NCI-H146 (cell line): ENCODE data around the gene MED13.
"Not testable (repeated sequence)": the region's sequence is repeated elsewhere in the genome, so short reads cannot be mapped to it uniquely, and the experiment has no call there.

Experiments
- DNase-seq: peaks from one replicate; lab custom pipeline; 2025; lab: John Stamatoyannopoulos, UW

Gene MED13

DNA sequence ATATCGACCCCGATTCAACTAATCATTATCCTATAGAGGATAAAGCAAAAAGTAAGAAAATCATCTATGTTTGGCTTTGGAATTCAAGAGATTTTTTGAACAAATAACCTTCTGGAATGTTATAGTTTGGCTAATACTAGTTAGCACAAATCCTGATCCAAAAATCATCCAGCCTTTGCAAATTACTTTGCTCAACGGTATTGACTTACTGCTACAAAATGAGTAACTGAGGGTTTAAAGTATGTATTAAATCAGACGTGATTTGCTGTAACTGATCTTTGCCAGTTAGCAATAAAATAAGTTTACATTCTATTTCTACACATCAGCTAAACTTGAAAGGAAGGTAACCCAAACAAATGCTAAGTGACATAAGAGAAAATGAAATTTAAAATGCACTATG is 6.5 kb downstream of the MED13 start:
- no peak for DNase-seq

DNA sequence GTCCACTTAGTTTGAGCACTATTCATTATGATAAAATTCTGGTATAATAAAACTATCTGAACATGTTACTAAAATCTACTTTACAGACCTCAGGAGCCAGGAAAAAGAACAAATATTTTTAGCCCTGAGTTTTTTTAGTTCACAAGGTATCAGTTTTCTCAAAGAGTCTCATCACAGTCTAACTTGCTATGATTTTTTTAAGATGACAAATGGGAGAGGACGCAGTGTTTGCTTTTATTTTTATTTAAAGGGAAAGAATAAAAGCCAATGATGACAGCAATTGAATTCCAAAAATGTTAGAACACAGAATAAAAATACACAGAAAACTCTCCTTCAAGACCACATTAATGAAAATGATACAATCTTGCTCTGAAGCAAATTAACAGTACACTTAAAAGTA is 7.4 kb downstream of the MED13 start:
- DNase-seq, result no peak

DNA sequence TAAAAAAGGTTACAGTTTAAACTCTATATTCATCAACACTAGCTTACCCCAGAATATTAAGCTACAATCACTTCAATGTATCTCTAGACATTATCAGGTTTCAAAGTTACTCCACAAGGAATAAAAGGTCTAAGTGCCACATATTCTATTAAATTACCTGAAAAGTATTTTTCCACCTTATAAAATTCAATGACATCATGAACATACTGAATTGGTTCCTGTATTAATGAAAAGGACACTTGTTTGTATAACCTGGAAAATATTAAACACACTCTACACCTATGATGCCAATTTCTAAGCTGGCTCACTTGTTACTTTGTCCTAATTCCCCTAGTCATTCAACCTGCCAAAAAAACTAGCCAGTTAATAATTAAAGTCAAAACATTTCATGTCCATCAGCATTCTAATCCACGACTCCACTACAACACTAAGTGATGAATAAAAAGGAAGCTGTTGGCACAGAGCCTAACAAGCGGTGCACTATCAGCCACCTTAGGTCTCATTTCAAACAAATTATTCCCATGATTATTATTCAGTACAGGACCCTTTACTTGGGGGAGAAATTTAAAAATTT is 12.2 kb downstream of the MED13 start:
- no peak for DNase-seq

DNA sequence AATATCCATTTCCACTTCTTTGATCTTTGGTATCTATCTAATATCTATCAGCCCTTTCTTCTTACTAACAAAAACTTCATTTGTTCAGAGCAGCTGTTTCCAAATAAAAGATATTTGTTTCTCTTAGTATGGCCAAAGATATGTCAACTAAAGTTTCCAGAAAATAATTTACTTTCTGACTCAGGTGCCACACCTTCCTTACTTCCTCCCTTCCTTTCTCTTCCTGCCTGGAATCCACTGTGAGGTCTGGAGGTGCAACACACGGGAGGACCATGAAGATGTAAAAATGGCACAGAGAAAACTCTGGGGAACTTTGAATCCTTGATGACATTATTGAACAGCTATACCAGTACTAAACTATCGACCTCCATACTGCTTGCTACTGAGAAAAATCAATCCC is 14.0 kb downstream of the MED13 start:
- DNase-seq, result no peak

DNA sequence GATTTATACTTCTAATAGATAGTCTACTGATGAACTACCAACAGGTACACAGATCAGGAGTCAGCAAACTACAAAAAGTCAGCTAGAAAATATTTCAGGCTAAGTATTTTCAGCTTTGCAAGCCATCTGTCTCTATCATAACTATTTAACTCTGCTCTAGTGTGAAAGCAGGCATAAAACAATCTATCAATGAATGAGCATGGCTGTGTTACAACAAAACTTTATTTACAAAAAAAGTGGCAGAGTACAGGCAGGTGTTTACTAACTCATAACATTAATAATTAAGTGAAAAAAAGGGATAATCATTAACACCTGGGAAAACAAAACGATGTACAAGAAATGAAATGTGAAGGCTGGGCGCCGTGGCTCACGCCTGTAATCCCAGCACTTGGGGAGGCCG is 15.8 kb downstream of the MED13 start:
- DNase-seq, result no peak

DNA sequence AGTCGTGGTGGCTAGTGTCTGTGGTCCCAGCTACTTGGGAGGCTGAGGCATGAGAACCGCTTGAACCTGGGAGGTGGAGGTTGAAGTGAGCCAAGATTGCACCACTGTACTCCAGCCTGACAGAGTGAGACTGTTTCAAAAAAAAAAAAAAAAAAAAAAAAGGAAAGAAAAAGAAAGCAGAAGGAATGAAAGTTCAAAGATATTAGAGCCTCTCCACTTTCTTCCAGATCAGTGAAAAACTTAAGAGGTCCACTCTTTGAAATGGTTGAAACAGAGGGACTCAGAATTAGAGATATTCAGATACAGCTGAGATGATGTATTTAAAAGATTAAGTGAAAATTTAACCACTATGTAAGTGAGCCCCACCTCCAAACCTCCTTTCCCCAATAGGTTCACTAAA is 16.8 kb downstream of the MED13 start:
- DNase-seq, result no peak

DNA sequence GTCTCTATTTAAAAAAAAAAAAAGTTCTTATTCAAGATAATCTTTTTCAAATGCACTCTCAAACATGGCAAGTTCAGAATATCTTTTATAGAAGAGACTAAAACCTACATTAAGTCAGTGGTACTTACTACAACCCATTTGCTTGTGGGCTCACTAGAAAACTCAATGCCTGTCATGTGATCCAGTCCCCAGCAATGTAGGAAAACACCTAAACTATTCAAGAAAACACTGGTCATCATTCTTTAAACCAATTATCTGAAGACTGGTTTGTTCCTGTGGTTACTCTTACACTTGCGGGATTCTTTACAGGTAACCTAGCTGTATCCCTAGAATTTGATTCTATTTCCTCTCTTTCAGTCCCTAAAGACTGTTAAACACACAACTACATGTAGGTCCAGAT is 19.6 kb downstream of the MED13 start:
- no peak for DNase-seq

DNA sequence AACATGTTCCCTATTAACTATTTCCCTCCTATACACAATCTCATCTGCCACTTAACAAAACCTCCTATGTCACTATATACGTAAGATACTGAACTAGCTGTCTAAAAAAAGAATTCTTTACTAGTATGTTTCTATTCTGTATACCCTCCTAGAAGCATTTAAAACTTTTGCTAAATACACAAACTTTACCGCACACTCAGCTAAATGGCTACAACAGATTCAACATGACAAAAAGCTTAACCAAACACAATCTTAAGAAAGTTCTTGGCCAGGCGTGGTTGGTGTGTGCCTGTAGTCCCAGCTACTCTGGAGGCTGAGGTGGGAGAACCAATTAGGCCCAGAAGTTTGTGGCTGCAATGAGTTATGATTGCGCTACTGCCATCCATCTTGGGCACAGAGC is 20.0 kb downstream of the MED13 start:
- DNase-seq, result no peak

DNA sequence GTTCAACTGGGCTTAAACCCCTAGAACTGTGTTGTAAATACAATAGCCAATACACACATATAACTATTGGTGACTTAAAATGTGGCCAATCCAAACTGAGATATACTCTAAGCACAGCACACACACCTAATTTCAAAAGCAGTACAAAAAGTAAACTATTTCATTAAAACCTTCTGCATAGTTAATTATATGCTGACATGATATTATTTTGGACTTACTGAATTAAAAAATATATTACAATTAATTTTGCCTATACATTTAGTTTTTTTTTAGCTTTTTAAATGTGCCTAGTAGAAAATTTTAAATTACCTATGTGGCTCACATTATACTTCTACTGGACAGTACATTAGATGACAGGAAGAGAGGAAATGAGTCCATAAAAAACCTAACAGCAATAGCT is 21.5 kb downstream of the MED13 start:
- DNase-seq, result no peak

DNA sequence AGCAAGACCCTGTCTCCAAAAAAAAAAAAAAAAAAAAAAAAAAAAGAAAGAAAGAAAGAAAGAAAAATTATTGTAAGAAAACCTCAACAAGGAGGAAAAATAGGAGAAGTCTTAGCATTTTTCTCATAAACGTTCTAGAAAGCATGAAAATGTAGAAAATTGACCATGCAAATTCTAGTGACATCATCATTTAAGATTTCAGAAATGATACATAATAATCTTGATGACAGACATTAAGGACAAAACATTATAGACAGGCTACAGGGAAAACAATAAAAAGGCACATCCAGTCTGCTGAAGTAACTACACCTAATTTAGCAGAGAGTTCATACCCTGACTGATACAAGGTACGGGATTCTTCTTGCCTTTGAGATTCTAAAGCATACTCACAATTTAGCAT is 21.9 kb downstream of the MED13 start:
- DNase-seq, result no peak

DNA sequence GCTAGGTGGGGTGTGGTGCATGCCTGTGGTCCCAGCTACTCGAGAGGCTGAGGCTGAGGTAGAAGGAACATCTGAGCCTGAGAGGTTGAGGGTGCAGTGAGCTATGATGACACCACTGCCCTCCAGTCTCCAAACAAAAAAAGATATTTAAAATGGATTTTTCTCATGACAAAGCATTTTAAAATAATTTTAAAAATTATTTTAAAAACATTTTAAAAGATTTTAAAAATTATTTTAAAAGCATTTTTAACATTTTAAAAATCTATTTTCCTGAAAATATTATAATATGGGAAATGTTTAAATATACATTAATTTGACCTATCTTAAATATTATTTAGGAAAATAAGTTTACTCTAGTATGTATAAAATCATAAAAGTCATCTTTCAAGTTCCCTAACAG is 26.8 kb downstream of the MED13 start:
- no peak for DNase-seq

DNA sequence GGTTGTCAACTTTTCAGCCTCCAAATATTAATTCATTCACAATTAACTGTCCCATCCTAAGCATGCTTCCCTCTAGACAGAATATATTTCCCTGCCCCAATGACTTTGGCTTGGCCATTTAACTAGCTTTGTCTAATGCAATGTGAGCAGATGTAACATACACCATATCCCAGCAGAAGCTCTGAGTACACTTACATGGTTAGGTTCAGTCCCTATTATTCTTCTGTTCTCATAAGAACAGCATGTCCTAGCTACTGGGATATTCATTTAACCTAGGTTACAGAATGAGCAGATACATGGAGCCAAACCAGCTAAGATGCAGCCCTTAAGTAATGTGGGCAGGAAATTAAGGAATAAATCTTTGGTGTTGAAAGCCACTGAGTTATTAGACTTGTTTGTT is 31.8 kb downstream of the MED13 start:
- DNase-seq, result no peak

DNA sequence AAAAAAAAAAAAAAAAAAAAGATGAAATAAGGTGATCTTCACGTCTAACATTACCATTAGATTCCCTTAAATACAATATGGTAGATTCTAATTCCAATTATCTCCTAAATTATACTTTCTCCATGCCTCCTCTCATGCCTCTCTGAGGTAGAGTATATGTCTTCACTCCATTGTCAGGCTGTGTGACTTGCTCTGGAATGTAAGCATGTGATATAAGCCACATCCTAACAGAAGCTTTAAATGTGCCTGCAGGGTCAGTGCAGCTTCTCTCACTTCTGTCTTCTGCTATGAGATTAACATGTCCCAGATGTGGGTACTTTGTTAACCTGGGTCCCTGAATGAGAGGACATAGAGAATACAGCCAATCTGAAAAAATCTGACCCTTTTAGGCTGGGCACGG is 32.6 kb downstream of the MED13 start:
- DNase-seq, result no peak

DNA sequence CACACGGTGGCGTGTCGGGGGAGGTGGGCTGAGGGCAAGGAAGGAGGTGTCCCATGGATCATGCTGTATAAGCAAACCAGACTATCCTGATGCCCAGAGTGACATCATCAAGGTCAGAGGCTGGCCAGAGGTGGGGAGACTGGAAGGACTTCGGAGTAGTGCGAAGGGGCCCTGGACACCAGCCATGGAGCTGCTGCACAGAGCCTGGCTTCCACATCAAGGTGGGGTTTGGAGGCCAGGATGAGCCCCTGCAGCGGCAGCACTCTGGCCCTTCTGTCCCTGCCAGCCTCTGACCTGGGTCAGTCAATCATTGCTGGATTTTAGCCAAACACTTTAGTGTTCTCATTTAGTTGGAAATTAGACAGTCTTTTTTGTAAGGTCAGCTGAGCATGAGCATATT is 34.8 kb downstream of the MED13 start:
- DNase-seq, result no peak

DNA sequence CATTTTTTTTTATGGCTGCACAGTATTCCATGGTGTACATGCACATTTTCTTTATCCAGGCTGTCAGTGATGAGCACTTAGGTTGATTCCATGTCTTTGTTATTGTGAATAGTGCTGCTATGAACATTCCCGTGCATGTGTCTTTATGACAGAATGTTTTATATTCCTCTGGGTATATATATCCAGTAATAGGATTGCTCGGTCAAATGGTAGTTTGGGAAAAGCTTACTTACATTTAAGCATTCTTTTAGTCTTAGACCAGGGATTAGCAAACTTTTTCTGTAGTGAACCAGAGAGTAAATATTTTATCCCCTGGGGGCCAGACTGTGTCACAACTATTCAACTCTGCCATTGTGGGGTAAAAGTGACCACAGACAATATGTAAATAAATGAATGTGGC is 40.2 kb downstream of the MED13 start:
- no peak for DNase-seq

DNA sequence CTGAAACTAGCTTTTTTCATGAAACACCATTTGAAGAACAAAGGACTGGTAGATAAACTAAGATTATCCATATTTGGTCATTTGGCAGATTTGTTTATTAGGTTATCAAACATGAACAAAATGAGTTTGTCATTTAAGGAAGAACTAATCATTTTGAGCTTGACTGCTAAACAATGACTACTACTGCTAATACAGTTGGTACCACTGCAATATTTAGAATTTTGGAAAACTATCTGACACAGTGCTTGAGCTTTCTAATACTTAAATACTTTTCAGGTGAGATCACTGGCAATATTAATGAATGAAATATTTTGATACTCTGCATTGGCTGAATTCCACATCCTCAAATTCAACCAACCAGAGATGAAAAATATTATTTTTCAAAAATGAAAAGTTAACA is 47.2 kb downstream of the MED13 start:
- no peak for DNase-seq

DNA sequence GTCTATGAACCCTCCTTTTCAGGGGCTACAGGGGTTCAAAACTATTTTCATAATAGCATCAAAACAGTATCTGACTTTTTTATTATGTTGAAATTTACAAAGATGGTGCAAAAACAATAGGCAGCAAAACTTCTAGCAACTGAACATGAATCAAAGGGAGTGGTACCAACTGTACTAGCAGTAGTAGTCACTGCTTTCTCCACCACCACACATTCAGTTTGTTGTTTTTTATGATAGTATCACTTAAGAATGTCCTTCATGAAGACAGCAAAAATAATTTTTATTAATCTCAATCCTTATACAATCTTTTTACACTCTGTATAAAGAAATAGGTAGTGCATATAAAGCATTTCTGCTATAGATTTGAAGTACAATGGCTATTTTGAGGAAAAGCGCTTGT is 47.6 kb downstream of the MED13 start:
- no peak for DNase-seq

DNA sequence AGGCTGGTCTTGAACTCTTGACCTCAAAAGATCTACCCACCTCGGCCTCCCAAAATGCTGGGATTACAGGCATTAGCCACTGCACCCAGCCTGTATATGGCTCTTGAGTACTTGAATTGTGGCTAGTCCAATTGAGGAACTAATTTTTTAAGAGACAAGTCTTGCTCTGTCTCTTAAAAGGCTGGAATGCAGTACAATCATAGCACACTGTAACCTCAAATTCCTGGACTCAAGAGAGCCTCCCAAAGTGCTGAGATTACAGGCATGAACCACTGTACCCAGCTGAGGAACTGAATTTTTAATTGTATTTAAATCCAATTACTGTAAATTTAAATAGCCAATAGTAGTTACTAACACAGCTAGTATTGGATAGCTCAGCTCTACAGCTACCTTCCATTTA is 50.6 kb downstream of the MED13 start:
- no peak for DNase-seq

DNA sequence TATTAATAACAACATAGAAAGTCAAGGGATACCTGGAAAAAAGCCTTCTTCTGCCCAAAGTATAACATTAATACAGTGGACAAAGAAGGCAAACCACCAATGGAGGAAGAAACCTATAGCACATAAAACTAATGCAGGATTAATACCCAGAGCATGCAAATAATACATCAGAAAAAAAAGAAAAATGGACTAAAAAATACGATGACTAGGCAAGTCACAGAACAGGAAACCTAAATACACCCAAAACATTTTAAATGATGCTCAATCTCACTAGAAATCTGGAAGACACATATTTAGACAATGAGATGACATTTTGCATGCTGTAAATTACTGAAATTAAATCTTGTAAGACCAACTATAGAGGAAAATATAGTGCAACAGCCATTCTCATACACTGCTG is 55.9 kb downstream of the MED13 start:
- DNase-seq, result no peak

DNA sequence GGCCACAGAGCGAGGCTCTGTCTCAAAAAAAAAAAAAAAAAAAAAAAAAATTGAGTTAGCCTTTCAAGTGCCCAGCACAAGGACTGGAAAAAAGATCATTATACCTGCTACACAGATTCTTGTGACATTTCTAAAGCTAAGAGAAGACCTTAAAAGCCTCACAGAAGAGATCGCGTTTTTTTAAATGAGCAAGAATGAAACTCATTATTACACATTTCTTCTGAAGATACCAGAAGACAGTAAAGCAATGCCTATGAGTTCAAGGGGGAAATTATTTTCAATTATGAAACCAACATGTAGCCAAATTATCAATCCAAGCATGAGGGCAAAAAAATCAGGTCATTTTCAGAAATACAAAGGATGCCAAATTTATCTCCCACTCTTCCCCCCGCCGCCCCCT is 56.8 kb downstream of the MED13 start:
- DNase-seq, result no peak

DNA sequence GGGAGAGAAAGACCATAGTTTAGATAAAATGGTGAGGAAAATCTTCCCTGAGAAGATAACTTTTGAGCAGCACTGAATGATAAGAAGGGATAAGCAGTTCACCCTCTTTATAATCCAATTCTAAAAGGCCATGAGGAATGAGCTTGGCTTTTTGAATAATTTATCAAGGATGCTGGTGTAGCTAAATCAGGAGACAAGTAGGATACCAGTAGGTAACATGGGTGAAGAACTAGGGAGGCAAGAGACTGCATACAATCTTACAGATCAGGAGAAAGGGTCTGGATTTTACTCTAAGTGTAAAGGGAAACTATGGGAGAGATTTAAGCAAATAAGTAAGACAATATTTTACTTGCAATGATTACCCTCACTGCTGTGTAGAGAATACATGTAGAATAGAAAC is 60.7 kb downstream of the MED13 start:
- no peak for DNase-seq

DNA sequence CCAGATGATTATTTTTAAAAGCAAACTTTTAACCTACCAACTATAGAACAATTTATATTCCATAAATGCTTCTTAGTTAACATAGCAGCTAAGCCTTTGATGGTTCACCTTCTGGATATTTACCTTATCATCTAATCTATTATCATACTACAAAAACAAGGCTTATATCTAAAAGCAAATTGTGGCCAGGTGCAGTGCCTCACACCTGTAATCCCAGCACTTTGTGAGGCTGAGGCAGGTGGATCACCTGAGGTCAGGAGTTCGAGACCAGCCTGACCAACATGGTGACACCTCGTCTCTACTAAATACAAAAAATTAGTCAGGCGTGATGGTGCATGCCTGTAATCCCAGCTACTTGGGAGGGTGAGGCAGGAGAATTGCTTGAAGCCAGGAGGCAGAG is 61.9 kb downstream of the MED13 start:
- not testable (repeated sequence) for DNase-seq

DNA sequence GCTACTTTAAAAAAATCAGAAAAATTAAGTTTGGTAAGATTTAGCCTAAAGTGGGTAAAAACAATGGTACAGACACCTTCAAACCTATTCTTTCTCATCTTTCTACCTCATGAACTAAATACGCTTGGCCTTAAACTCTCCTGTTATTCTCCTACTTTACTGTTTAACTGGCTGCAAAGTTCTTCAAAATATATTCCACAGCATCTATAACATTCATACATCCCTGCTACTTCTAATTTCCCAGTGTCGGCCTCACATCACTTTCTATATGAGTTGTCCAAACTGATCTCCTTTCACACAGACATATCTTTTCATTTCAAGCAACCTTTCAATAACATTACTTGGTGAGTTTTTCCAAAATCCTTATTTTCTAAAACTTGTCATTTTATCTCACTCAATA is 64.0 kb downstream of the MED13 start:
- DNase-seq, result no peak

DNA sequence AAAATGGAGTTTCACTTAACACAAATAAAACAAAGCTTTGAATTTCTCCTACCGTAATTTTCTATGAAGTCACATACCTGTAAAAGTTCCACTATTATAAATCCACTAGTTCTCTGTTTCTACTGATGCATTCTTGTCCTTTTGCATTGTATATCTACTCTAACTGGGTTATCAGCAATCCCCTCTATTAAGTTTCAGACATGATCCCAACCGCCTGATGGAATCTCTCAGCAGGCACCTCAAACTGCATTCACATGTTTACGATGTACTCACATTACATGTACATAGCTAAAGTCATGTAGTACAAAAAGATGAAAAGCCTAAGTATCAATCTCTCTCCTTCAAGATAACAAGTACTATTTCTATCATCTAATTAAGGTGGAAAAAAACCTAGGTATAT is 64.9 kb downstream of the MED13 start:
- no peak for DNase-seq

DNA sequence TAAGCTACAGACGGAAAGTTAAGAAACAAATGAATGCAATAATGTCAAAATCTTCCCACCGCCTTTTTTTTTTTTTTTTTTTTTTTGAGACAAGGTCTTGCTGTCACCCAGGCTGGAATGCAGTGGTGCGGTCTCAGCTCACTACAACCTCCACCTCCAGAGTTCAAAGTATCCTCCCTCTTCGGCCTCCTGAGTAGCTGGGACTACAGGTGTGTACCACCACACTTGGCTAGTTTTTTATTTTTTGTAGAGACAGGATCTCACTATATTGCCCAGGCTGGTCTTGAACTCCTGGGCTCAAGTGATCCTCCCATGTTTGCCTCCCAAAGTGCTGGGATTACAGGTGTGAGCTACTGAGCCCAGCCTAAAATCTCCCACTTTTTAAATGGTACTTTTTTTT is 66.5 kb downstream of the MED13 start:
- not testable (repeated sequence) for DNase-seq
